ENCODE data around the gene MEIS3.
A peak's percentile ranks its signal among the peaks of the same experiment; 100 is the strongest.
"Not testable (repeated sequence)": the region's sequence is repeated elsewhere in the genome, so short reads cannot be mapped to it uniquely, and the experiment has no call there.

The MEIS3 gene

GRCh38 chr19:47373246-47374240 is 45.8 kb downstream of the MEIS3 start:
- Histone ChIP-seq H3K4me3 (no peak overlapping the region), H3K27ac (no peak overlapping the region)

GRCh38 chr19:47372603-47373002 is 46.7 kb downstream of the MEIS3 start:
- no peak overlapping the region for H3K27ac ChIP-seq
- H3K4me3 ChIP-seq: no peak overlapping the region

- Histone ChIP-seq H3K27ac (peak overlapping the region in 10 of 21 experiments; percentile 0 to 79 (median 58)), H3K4me3 (no peak overlapping the region)
Observed at GRCh38 chr19:47371261-47371660, 48.1 kb downstream of the MEIS3 start.

GRCh38 chr19:47370045-47370611 is 49.2 kb downstream of the MEIS3 start:
- Histone ChIP-seq H3K4me3 (no peak overlapping the region), H3K27ac (peak overlapping the region in 15 of 21 experiments; percentile 29 to 79 (median 63))

- not testable (repeated sequence) for H3K27ac ChIP-seq, H3K4me3 ChIP-seq
Observed at GRCh38 chr19:47365455-47365854, 53.9 kb downstream of the MEIS3 start.

GRCh38 chr19:47363758-47364531 is 55.4 kb downstream of the MEIS3 start:
- no peak overlapping the region for H3K4me3 ChIP-seq
- H3K27ac ChIP-seq: peak overlapping the region in 1 of 21 experiments; percentile 8

GRCh38 chr19:47362321-47362720 is 57.0 kb downstream of the MEIS3 start:
- H3K27ac ChIP-seq: no peak overlapping the region
- H3K4me3 ChIP-seq: no peak overlapping the region

- H3K4me3 ChIP-seq: no peak overlapping the region
- H3K27ac ChIP-seq: no peak overlapping the region
Observed at GRCh38 chr19:47358936-47359335, 60.4 kb downstream of the MEIS3 start.

- Histone ChIP-seq H3K4me3 (no peak overlapping the region), H3K27ac (no peak overlapping the region)
Observed at GRCh38 chr19:47357788-47358680, 61.3 kb downstream of the MEIS3 start.

- H3K4me3 ChIP-seq: no peak overlapping the region
- no peak overlapping the region for H3K27ac ChIP-seq
Observed at GRCh38 chr19:47356900-47357299, 62.4 kb downstream of the MEIS3 start.

GRCh38 chr19:47353307-47353712 is 66.0 kb downstream of the MEIS3 start:
- no peak overlapping the region for H3K27ac ChIP-seq
- H3K4me3 ChIP-seq: no peak overlapping the region

Data from skin epidermis (tissue), 12 donors.